ENCODE results near the gene PTRH1. TPM values are rescaled to one million over a fixed set of nuclear protein-coding genes. Genes with fewer than 3 reads are reported as not detected.
A peak's percentile ranks its signal among the peaks of the same experiment; 100 is the strongest.

The PTRH1 gene
- total and polyA plus RNA-seq, 2 of the 13 experiments (the other 11 are each of a cell fraction or from before 2014, with no cell fraction given) = 4.0 to 10.4 TPM

- TF ChIP-seq AHDC1 (CRISPR knock-in tag; IDR thresholded peaks at IDR 0.05; ENCODE audit: borderline replicate concordance) (no peak), ZNF547 (CRISPR knock-in tag; IDR thresholded peaks at IDR 0.05) (no peak; the same call in 1 of the 2 replicates), ZNF18 (CRISPR knock-in tag; IDR thresholded peaks at IDR 0.05; ENCODE audit: insufficient replicate concordance) (no peak), FOXM1 (CRISPR knock-in tag; IDR thresholded peaks at IDR 0.05) (no peak), RARA (CRISPR knock-in tag; IDR thresholded peaks at IDR 0.05) (no peak), ZNF598 (CRISPR knock-in tag; IDR thresholded peaks at IDR 0.05; ENCODE audit: borderline replicate concordance) (no peak), TIGD3 (CRISPR knock-in tag; IDR thresholded peaks at IDR 0.05; ENCODE audit: borderline replicate concordance) (no peak), MED1 (CRISPR knock-in tag; IDR thresholded peaks at IDR 0.05) (peak; percentile 52), ZKSCAN1 (IDR thresholded peaks at IDR 0.05; ENCODE audit: low read length) (0 out of 2 replicates have a peak, but pooled peaks have one; percentile 5), ZFX (CRISPR knock-in tag; IDR thresholded peaks at IDR 0.05; ENCODE audit: low read depth) (peak; percentile 93), KMT2A (CRISPR knock-in tag; IDR thresholded peaks at IDR 0.05) (no peak), ZNF3 (CRISPR knock-in tag; IDR thresholded peaks at IDR 0.05) (no peak), ZFYVE20 (CRISPR knock-in tag; IDR thresholded peaks at IDR 0.05; ENCODE audit: borderline replicate concordance, low read depth) (no peak), ZNF777 (CRISPR knock-in tag; IDR thresholded peaks at IDR 0.05) (no peak), ZFP36 (IDR thresholded peaks at IDR 0.05; ENCODE audit: borderline replicate concordance, low read depth, low read length, partially characterized antibody) (no peak), BCL3 (CRISPR knock-in tag; IDR thresholded peaks at IDR 0.05) (no peak; the same call in 1 of the 2 replicates), ZNF562 (CRISPR knock-in tag; IDR thresholded peaks at IDR 0.05; ENCODE audit: borderline replicate concordance) (no peak), RXRA (CRISPR knock-in tag; IDR thresholded peaks at IDR 0.05) (no peak; the same call in 1 of the 2 replicates)
These were observed at the start of gene PTRH1, which contains the start of gene TTC16 (continued) for GRCh38 chr9:127715470-127716337.
